GM04503 (cell line): ENCODE data around the gene SARNP.

ENCODE experiments used
- DNase-seq: peaks from one replicate; pipeline ENCODE4 v3.0.0-alpha.2; 2012; ENCODE audit warnings: low read depth

The SARNP gene

GRCh38 chr12:55742719-55743405, 74.7 kb downstream of the SARNP start, which contains the start of gene GDF11:
Gene GDF11 (plus strand): TSS chr12:55743122. CDS start chr12:55743317, 195 bp downstream.
- DNase-seq = no peak

GRCh38 chr12:55741931-55742680, 75.4 kb downstream of the SARNP start:
- no peak for DNase-seq

GRCh38 chr12:55739025-55739378, 78.5 kb downstream of the SARNP start:
- DNase-seq = no peak

- DNase-seq = no peak
These were observed 79.2 kb downstream of the SARNP start for GRCh38 chr12:55738123-55739024.

GRCh38 chr12:55737581-55738122, 79.9 kb downstream of the SARNP start:
- no peak for DNase-seq

GRCh38 chr12:55736780-55737580, 80.5 kb downstream of the SARNP start:
- no peak for DNase-seq

- DNase-seq = no peak
These were observed 81.4 kb downstream of the SARNP start for GRCh38 chr12:55736076-55736475.

- no peak for DNase-seq
These were observed 82.9 kb downstream of the SARNP start for GRCh38 chr12:55734595-55734994.

- no peak for DNase-seq
These were observed 83.7 kb downstream of the SARNP start for GRCh38 chr12:55733858-55734257.

- no peak for DNase-seq
These were observed 84.4 kb downstream of the SARNP start for GRCh38 chr12:55733021-55733555.

GRCh38 chr12:55732288-55732687, 85.2 kb downstream of the SARNP start:
- no peak for DNase-seq

GRCh38 chr12:55729819-55730818, 87.4 kb downstream of the SARNP start:
- no peak for DNase-seq

- DNase-seq = no peak
These were observed 88.3 kb downstream of the SARNP start, which contains the start of gene CD63 for GRCh38 chr12:55728939-55729818. Gene CD63 (minus strand): TSS chr12:55729009. CDS start chr12:55728341, 668 bp downstream.

GRCh38 chr12:55728186-55728938, 89.2 kb downstream of the SARNP start:
- no peak for DNase-seq

- no peak for DNase-seq
These were observed 89.8 kb downstream of the SARNP start for GRCh38 chr12:55727643-55728185.

- no peak for DNase-seq
These were observed 90.6 kb downstream of the SARNP start for GRCh38 chr12:55726971-55727370.

- DNase-seq = no peak
These were observed 92.0 kb downstream of the SARNP start for GRCh38 chr12:55725556-55725955.

- DNase-seq = no peak
These were observed 92.6 kb downstream of the SARNP start for GRCh38 chr12:55724940-55725309.
